Activated naive CD4-positive, alpha-beta T cell treated with anti-CD3 and anti-CD28 coated beads, Interleukin-2, amount 10 ng/mL, durations not matched to agents 5 hours and 36 hours (primary cell): Measurements from ENCODE around the gene MINAR2. TPM values are rescaled to one million over a fixed set of nuclear protein-coding genes. Genes with fewer than 3 reads are reported as not detected.

Source experiments
- total RNA-seq, 2 experiments: library from RNA; stranded (reverse); gene quantifications; one replicate each; pipeline ENCODE4 v1.2.3, GENCODE V29; 2021

MINAR2 gene, protein sequence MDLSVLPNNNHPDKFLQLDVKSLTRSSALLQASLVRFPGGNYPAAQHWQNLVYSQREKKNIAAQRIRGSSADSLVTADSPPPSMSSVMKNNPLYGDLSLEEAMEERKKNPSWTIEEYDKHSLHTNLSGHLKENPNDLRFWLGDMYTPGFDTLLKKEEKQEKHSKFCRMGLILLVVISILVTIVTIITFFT
- not detected for total RNA-seq

GRCh38 chr5:129747572-129748407 lies at the start of gene MINAR2:
MINAR2 (plus strand) TSS chr5:129748094; CDS start chr5:129748191, 97 bp downstream.

Other genes starting within 250 kb of the MINAR2 start
- not detected for gene CHSY3, start 156.4 kb downstream of the MINAR2 start, total RNA-seq